NOMO-1 (cell line): ENCODE results near the gene ZIC4.

Experiments used
- DNase-seq, 2 experiments: peaks; one replicate each; lab custom pipeline; 2025; ENCODE audit not compliant: unreplicated experiment in 2 of 2; lab: John Stamatoyannopoulos, UW

Gene ZIC4

DNA sequence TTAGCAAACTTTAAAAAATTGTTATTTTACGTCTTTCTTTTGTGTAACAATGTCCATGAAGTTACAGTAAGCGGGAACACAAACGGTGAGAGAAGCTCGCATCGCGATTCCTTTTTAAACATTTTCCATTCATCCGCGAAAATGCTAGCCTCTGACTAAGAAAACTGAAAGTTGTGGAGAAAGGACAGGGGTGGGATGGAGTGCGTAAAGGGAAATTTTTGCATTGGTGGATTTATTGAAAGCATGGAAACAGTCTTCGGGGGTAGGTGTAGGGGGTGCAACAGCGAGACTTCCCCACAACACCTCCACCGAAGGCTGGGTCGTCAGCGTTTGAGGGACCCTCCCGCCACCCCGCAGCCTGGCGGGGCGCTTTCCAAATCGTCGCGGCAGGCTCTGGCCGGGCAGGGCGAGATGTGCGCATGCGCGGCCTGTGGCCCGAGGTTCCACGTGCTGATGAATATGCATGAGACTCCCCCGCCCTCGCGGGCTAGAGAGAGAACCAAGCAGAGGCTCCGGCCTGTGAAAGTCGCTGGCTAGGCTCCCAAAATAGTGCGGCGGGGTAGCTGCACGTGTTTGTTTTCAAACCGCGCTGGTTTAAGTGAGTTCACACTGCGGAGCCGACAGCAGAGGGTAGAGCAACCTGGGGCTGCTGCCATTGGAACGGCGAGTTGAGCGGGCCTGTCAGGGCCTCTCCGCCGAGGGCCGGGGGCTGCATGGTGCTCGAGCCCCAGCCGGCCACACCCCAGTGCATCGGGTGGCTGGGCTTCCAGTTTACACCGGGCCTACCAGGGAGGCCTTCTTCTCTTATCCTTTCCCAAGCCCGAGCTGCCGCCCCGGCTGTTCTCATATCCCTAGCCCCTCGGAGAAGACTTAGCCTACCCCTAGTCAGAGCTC is 12.7 kb upstream of the ZIC4 start:
- peak; percentile 15 to 31 for DNase-seq

DNA sequence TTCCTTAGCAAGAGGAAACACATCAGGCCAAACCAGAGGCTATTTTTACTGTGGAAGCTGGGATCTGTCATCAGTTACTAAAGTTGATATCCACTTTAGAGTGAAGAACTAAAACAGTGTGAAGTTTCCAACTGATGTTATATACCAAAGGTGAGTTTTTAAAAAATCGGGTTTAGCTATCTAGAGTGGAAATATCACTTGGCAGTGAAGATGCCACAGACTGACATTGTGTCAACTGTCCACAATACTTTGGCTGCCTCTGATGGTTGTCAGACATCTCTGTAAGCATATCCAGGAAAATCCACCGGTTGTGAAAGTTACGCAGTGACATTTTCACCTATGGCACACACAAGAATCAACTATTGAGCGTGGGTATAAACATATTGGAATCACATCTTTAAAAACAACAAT is 12.0 kb upstream of the ZIC4 start:
- DNase-seq = no peak

DNA sequence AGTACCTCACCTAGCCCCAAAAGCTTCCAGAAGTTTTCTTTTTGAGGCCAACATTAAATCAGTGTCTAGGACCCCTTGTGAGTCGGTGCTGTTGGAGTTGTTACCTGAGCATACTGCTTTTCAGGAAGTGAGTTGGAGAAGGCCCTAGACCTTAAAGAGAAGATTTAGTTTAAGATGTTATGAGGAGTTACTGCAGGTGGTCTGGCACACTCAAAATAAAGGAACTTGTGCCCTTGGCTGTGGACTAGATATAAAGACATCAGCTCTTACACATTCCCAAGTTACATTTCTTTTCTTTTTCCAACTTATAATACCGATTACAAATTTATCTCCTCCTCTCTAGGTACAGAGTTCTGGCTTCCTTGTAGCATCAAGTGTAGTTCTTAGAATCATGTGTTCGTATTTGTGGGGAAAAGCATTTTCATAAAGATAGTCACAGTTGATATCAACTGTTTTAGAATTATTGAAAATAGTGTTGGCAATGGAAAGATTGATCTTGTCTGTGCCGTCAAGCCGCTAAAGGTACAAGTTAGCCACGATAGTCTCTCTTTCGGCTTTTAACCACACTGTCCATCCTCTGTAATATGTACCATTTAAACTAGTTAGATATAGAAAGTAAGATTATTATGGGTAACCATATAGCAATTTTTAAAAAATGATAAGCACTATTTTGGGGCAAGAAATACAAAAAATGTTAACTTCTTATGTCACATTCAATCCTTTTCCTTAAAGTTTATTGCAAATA is 11.4 kb upstream of the ZIC4 start:
- no peak for DNase-seq

DNA sequence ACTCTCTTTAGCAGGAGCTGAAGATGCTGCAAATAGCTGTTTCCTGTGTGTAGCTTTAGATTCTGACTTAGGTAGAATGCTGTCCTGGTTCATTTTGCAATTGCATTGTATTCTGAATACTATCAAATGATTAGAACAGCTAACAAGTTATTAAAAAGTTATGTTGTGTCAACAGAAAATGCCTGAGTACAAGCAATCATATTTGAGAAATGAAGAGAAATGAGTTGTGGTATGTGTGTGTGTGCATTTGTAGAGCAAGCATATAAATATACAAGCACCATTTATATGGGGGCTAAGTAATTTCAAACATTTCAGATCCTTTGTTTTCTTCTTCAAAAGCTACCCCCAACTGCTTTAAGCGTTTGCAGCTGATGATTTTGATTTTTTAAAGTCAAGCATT is 10.6 kb upstream of the ZIC4 start:
- DNase-seq = no peak

DNA sequence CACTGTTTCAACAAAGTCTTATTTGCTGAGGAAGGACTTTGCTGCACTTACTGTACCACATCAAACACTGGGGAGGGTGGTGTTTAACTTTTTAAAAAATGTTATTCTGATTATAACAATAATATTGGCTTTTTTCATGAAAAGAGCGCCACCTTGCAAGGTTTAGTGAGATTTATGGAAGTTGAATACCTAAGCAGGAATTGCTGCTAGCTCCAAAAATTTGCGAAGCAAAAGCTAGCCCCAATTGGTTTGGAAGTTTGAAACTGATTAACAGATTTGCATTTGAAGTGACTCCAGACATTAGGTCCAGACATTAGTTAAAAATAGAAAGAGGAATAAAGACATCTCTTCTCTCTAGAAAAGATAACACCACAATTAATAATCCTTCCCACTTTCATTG is 9.5 kb upstream of the ZIC4 start:
- no peak for DNase-seq

DNA sequence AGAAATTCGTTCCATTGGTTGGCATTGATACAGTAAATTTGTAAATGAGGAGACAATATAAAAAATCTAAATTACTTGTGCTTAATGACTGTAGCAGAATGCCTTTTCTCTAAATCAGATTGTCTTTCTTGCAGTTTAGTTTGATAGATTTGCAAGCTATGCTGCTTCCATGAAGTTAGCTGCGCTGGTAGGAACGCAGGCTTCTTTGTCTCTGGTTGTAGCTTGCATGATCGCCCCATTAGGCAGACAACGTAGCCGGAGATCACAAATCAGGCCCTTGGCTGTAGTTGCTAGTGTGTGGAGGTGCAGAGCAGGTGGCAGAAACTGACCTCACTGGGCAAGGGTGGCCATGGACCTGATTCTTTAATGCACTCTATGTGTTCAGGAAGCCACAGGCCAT is 8.9 kb upstream of the ZIC4 start:
- no peak for DNase-seq

DNA sequence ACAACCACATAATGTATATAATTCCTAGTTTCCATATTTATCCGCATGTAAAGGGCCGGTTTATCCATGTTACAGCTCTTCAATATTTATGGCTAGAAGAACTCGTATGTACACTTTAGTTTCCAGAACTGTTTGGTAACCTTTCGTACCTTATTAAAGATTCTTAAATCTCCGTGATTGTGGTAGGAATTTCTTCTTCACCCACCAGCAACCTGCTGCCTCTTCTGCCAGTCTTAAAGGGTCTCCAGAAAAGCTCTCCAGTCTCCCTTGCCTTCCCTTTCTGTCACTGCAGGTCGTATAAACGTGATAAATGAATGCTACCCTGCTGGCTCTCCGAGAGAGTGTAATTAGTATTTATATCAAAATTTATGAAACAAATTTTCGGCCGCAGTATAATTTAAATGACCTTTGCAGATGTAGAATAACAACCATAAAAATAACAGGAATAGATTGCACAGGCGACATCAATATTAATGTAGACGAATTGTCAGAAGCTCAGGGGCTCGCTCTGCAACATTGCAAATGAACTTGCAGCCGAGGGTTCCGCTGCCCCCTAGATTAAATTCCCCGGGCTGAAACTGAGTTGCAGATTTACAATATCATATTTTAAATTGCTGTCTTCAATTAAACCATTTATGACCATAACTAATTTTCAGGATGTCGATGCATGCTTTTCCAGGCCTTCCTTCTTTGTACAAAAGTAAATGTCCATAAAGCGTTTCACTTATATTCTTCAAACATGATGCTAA is 8.2 kb upstream of the ZIC4 start:
- no peak for DNase-seq

DNA sequence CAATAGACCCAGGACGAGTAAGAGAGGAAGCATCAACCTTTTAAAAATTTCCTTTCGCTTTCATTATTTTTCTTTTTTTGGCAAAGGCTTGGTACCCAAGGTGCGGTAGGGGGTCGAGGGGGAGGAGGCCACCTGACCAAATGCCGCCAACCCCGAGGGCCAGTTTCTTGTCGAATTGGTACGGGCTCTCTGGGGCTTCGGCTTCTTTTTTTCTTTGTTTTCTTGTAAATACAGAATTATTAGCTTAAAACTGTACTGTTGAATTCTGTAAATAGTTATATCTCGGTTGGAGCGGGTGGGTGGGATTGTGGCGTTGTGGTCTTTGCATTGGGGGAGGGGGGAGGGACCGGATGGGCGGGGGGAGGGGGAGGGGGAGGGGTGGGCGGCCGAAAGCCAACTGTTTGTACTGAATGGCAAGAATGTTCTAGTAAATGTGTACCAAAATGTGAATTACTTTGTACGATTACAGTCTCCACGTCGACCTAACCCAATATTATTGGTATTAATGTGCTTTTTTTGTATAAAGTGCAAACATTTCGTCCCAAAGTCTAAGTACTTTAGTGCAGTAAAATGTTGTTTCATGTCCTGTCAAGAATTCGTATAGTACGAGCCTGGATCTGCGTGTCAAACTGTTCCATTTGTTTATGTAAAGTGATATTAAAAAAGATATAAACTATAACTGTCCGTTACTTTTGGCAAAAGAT is 7.5 kb upstream of the ZIC4 start:
- peak; percentile 36 to 47 for DNase-seq

DNA sequence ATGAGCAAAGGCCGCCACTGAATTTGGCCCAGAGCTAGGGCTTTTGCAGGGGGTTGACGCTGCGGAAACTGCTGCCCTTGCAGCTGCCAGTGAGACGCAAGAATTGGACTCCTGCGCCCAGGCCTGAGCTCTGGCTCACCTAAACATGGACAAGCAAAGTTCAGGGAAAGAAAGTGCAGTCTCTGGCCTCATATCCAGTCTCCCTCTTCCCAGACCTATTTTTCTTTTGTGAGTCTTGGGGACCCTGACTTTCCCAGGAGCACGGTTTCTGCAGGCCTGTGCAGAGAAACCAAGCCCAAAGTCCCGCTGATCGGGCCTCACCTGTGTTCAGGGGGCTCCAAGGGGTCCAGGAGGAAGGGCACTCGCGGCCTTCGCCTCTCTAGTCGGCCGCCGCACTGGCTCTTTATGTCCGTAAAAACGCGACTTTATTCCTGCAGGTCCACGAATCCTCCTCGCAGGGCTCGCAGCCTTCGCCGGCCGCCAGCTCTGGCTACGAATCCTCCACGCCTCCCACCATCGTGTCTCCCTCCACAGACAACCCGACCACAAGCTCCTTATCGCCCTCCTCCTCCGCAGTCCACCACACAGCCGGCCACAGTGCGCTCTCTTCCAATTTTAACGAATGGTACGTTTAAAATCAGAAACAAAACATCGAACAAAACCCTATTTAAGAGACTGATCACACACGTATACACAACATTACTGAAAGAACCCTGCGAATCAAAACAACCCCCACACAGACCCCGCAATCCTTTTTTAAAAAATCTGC is 6.8 kb upstream of the ZIC4 start:
- DNase-seq = peak in 1 of 2 experiments; percentile 47

DNA sequence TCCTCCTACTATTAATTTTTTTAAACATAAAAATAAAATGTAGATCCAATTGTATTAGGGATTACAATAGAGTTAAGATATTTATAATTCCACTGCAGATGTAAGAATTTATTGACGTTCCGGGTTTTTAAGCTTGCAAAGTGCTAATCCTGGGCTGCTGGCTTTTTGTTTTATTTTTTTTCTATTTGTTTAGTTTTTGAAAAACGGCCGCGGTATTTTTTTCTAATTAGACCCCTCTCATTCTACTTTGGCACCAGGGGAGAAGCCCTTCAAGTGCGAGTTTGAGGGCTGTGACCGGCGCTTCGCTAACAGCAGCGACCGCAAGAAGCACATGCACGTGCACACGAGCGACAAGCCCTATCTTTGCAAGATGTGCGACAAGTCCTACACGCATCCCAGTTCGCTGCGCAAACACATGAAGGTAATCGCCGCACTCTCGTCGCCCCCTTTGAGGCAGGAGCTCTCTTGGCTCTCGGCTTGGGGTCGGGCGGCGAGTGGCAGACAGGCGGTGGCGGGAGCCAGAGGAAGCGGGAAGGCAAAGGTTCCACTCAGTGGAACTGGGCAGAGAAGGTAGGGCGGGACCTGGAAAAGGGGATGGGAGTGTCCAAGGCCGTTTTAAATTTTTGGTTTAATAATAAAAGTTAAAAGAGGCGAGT is 6.0 kb upstream of the ZIC4 start:
- no peak for DNase-seq

DNA sequence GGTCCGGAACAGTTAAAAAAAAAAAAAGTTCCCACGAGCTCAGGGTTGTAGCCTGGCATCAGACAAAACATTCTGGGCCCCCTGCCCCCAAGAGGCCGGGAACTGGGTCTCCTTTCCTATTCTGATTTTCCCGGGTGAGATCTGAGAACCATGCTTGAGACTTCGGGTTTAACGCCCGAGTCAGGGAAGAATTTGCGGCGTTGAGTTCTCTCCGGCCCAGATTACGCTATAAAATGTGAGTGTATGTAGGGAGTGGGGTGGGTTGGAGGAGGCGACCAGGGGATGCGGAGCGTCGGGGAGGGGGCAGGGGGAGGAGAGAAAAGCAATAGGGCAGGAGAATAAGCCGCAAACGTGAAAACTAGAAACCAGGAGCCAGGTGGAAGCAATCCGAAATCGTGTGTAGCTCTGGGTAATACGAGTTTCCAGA is 5.5 kb upstream of the ZIC4 start:
- DNase-seq = no peak

DNA sequence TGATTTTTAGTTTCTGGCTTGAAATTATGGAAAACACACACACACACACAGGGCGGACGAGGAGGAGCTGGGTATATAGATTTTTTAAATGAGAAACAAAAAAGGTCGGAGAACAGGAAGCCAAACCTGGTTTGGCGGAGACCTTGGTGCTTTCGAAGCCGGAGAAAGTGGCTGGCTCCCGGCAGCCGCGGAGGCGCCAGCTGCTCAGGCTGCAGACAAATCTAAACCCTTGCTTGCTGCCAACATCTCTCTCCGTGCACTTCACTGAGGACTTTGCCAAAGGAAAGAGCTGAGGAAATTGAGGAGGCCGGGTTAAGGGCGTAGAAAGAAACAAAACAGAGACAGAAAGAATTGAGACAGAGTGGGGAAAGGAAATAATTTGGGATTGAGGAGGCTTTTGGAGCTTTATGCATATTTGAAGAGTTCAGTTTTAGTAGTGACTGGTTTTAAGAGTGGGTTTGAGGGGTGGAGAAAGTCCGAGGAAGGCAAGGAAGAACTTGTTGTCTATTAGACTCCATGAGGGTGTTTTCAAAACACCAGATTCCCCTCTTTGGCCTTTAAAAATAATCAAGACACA is 5.0 kb upstream of the ZIC4 start:
- DNase-seq = peak in 1 of 2 experiments; percentile 17

DNA sequence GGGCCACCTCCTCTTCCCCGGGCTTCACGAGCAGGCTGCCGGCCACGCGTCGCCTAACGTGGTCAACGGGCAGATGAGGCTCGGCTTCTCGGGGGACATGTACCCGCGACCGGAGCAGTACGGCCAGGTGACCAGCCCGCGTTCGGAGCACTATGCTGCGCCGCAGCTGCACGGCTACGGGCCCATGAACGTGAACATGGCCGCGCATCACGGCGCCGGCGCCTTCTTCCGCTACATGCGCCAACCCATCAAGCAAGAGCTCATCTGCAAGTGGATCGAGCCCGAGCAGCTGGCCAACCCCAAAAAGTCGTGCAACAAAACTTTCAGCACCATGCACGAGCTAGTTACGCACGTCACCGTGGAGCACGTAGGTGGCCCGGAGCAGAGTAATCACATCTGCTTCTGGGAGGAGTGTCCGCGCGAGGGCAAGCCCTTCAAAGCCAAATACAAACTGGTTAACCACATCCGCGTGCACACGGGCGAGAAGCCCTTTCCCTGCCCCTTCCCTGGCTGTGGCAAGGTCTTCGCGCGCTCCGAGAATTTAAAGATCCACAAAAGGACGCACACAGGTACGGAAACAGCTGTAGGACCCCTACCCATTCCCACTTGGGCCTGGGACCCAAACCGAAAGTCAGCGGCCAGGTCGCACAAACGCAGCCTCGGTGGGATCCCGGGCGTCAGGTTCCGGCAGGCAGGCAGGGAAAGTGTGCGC is 4.3 kb upstream of the ZIC4 start:
- peak; percentile 20 to 33 for DNase-seq

DNA sequence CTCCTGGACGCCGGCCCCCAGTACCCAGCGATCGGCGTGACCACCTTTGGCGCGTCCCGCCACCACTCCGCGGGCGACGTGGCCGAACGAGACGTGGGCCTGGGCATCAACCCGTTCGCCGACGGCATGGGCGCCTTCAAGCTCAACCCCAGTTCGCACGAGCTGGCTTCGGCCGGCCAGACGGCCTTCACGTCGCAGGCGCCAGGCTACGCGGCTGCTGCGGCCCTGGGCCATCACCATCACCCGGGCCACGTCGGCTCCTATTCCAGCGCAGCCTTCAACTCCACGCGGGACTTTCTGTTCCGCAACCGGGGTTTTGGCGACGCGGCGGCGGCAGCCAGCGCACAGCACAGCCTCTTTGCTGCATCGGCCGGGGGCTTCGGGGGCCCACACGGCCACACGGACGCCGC is 3.8 kb upstream of the ZIC4 start:
- DNase-seq = no peak

DNA sequence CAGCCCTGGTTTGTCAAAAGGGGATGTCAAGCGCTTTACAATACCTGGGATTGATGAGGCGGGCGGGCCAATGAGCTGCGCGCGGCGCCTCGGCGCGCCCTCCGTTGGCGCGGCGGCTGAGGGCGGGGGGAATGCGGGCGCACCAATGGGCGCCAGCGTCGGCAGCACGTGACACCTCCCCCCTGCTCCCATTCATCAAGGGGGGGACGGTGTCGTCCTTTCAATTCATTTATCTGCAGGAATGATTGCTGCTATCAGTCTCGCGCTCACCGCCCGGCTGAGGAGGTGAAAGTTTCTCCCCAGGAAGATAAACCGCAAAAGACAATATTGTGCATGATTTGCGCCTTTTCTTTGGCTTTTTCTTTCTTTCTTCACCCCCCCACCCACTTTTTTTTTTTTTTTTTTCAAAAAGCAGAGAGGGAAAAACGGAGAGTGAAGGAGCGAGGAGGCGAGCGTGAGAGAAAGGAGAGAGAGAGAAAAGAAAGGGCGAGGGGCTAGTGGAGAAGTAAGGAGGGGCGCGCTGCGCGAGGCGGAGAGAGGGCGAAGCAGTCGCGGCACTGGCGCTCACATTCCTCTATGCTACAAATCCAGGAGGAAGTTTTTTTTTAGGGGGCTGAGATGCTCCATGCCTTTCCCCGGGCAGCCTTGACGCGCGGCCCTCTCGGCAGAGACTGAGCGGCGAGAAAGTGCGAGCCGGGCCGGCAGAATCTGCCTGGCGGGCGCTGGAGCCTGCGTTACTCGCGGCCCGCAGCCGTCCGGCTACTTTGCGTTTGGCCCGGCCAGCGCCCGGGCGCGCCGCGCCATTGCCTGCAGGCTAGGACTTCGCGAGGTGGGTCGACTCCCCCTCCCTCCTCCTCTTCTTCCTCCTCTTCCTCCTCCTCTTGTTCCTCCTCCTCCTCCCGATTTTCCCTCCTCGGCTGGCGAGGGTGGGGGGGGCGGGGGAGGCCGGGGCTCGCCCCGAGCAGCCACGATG is 3.1 kb upstream of the ZIC4 start, which contains the start of gene ZIC1:
ZIC1 (plus strand) TSS at position 223 of the 973 bp plus-strand sequence; CDS start at position 971, 748 bp downstream.
- DNase-seq = no peak

DNA sequence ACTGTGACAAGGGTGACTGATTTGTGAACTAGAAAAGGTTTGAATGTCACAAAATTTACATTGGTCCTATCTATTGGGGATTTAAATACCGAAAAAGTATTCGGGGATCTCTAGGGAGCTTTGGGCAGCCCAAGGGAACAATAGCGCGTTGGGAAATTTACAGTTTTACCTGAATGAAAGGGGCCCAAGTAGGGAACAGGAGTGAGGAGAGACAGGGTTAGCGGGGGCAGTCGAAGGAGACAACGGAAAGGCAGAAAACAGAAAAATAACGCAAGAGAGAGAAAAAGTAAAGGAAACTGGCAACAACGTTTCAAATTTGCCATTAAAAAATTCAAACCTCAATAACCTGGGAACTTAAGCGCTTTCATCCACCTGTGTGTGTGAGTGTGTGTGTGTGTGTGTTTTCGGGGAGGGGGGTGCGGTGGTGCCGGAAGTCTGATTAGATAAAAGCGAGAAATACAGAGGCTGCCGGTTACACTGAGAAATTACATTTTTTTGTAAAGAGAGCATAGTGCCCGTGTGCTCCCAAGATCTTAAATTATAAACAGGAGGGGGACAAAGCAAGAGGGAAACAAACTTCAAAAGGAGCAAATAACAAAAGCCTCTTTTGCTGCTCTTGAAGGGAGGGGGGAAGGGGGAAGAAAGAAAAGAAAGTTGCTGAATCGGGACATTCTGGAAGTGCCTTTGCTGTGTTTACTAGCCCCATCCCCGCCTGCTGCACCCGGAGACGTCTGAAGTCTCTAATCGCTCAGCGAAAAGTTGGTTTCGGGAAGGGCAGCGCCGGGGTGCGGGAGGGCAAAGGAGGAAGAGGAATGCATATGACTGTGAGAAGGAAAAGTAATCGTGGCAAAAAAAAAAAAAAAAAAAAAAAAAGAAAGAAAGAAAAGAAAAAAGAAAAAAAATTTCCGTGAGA is 2.1 kb upstream of the ZIC4 start:
- DNase-seq = no peak
